IMR-90 (cell line): ENCODE results near the gene SPAG16. TPM values are rescaled to one million over a fixed set of nuclear protein-coding genes. Genes with fewer than 3 reads are reported as not detected.

Experiments used
- ATAC-seq: fragments of 200-7000 bp; cut with Tn5 transposase; 2 replicates; pipeline ENCODE4 v1.9.1; 2020; ENCODE audit warnings: low read depth, mild to moderate bottlenecking, moderate library complexity
- BruUV-seq: library from RNA; stranded (reverse); fragments of 400-500 nt; replicated peaks from 2 replicates; lab custom pipeline; 2021; lab: Mats Ljungman, UMichigan
- CTCF ChIA-PET: fragments of 300-600 bp; formaldehyde crosslinking; extraction: SDS; loops from one replicate; lab custom pipeline; 2021; ENCODE audit warnings: antibody characterized with exemption; lab: Yijun Ruan, JAX
- POLR2A ChIA-PET: fragments of 300-600 bp; sonication (Branson Sonifier 250); formaldehyde crosslinking; loops from one replicate; lab custom pipeline; 2022; ENCODE audit warnings: antibody characterized with exemption; ENCODE audit not compliant: unreplicated experiment; lab: Charles Lee
- DNase-seq: peaks from one replicate; pipeline ENCODE4 v3.0.0; 2013
- H2AFZ ChIP-seq: replicated peaks from 2 replicates; pipeline ENCODE3; 2013; ENCODE audit warnings: low read length, mild to moderate bottlenecking; ENCODE audit not compliant: poor library complexity
- H2AK5ac ChIP-seq: 2 replicates; pipeline ENCODE4 v1.6.1; 2013; ENCODE audit warnings: low read depth, low read length, inconsistent platforms
- H2AK9ac ChIP-seq: replicated peaks from 2 replicates; pipeline ENCODE3; 2013; ENCODE audit warnings: mild to moderate bottlenecking, low read depth, low read length, moderate library complexity; ENCODE audit not compliant: poor library complexity
- H2BK120ac ChIP-seq: 2 replicates; pipeline ENCODE4 v1.6.1; 2013; ENCODE audit warnings: low read depth, low read length, inconsistent platforms
- H2BK15ac ChIP-seq: 3 replicates; pipeline ENCODE4 v1.6.1; 2013; ENCODE audit warnings: low read depth, low read length, inconsistent platforms
- H2BK20ac ChIP-seq: 2 replicates; pipeline ENCODE4 v1.6.1; 2013; ENCODE audit warnings: low read depth, mild to moderate bottlenecking, inconsistent platforms, low read length, moderate library complexity
- H2BK5ac ChIP-seq: 2 replicates; pipeline ENCODE4 v1.6.1; 2013; ENCODE audit warnings: mild to moderate bottlenecking, low read depth, low read length, inconsistent platforms; ENCODE audit not compliant: poor library complexity, severe bottlenecking
- H3K14ac ChIP-seq: replicated peaks from 2 replicates; pipeline ENCODE4 v1.6.1; 2013; ENCODE audit warnings: low read depth, low read length, inconsistent platforms
- H3K18ac ChIP-seq: 2 replicates; pipeline ENCODE4 v1.6.1; 2013; ENCODE audit warnings: low read depth, low read length, control low read depth
- H3K23ac ChIP-seq: 2 replicates; pipeline ENCODE4 v1.6.1; 2013; ENCODE audit warnings: low read depth, low read length, inconsistent platforms
- H3K27ac ChIP-seq: 2 replicates; pipeline ENCODE4 v1.5.1; 2013; ENCODE audit warnings: mild to moderate bottlenecking, control low read depth, low read length; ENCODE audit not compliant: insufficient read depth
- H3K27me3 ChIP-seq: 2 replicates; pipeline ENCODE4 v1.6.1; 2013; ENCODE audit warnings: low read length; ENCODE audit not compliant: control insufficient read depth, insufficient read depth
- H3K36me3 ChIP-seq: 2 replicates; pipeline ENCODE4 v1.6.1; 2013; ENCODE audit warnings: low read length, mixed read lengths; ENCODE audit not compliant: control insufficient read depth, insufficient read depth
- H3K4ac ChIP-seq: 2 replicates; pipeline ENCODE4 v1.6.1; 2013; ENCODE audit warnings: low read depth, low read length, inconsistent platforms
- H3K4me1 ChIP-seq: 2 replicates; pipeline ENCODE4 v1.6.1; 2013; ENCODE audit warnings: low read length, mixed read lengths; ENCODE audit not compliant: control insufficient read depth, insufficient read depth
- H3K4me2 ChIP-seq: 2 replicates; pipeline ENCODE4 v1.6.1; 2013; ENCODE audit warnings: low read depth, mild to moderate bottlenecking, control low read depth, low read length, moderate library complexity
- H3K4me3 ChIP-seq: 2 replicates; pipeline ENCODE4 v1.5.1; 2013; ENCODE audit warnings: low read depth, mild to moderate bottlenecking, control low read depth, low read length, moderate library complexity; ENCODE audit not compliant: insufficient read depth
- H3K56ac ChIP-seq: 2 replicates; pipeline ENCODE4 v1.6.1; 2013; ENCODE audit warnings: low read length, inconsistent platforms; ENCODE audit not compliant: insufficient read depth; ENCODE audit errors: extremely low read depth
- H3K79me1 ChIP-seq, 2 experiments: 2 replicates each; pipeline ENCODE4 v1.6.1; 2013; ENCODE audit warnings: low read length in 2 of 2, inconsistent platforms in 1 of 2, low read depth in 1 of 2
- H3K9ac ChIP-seq: 2 replicates; pipeline ENCODE4 v1.6.1; 2013; ENCODE audit warnings: low read depth, low read length, control low read depth
- H3K9me1 ChIP-seq: 2 replicates; pipeline ENCODE4 v1.6.1; 2013; ENCODE audit warnings: low read length, inconsistent platforms; ENCODE audit not compliant: insufficient read depth
- H3K9me3 ChIP-seq: 2 replicates; pipeline ENCODE4 v1.6.1; 2013; ENCODE audit warnings: low read length; ENCODE audit not compliant: control insufficient read depth, insufficient read depth
- H4K20me1 ChIP-seq: 2 replicates; pipeline ENCODE4 v1.6.1; 2013; ENCODE audit warnings: low read length, inconsistent platforms; ENCODE audit not compliant: insufficient read depth
- H4K5ac ChIP-seq: 2 replicates; pipeline ENCODE4 v1.6.1; 2013; ENCODE audit warnings: mild to moderate bottlenecking, low read depth, low read length, control low read depth
- H4K8ac ChIP-seq, 2 experiments: 2 replicates each; pipeline ENCODE4 v1.6.1; 2013; ENCODE audit warnings: low read depth in 2 of 2, low read length in 2 of 2, control low read depth in 1 of 2, inconsistent platforms in 1 of 2
- H4K91ac ChIP-seq: 2 replicates; pipeline ENCODE4 v1.6.1; 2013; ENCODE audit warnings: low read depth, low read length, inconsistent platforms; ENCODE audit not compliant: insufficient read depth
- BHLHE40 ChIP-seq: fragments of 150-350 bp; IDR thresholded peaks from 2 replicates; pipeline ENCODE4 v1.6.1; 2016; ENCODE audit warnings: mild to moderate bottlenecking, low read depth, low read length
- CEBPB ChIP-seq: IDR thresholded peaks from 2 replicates; pipeline ENCODE4 v1.6.1; 2012; ENCODE audit warnings: low read depth, low read length, improper control_type of control experiment
- CHD1 ChIP-seq: IDR thresholded peaks from 2 replicates; pipeline ENCODE4 v1.6.1; 2012; ENCODE audit warnings: low read depth, low read length, improper control_type of control experiment
- ELK1 ChIP-seq: fragments of 150-350 bp; IDR thresholded peaks from 2 replicates; pipeline ENCODE4 v1.6.1; 2016; ENCODE audit warnings: low read depth, mild to moderate bottlenecking, low read length, moderate library complexity, borderline replicate concordance
- FOS ChIP-seq: fragments of 150-350 bp; IDR thresholded peaks from 2 replicates; pipeline ENCODE4 v1.6.1; 2016; ENCODE audit warnings: low read depth, low read length
- MAFK ChIP-seq: IDR thresholded peaks from 2 replicates; pipeline ENCODE4 v1.6.1; 2012; ENCODE audit warnings: low read depth, low read length, improper control_type of control experiment
- MAZ ChIP-seq: IDR thresholded peaks from 2 replicates; pipeline ENCODE4 v1.6.1; 2012; ENCODE audit warnings: low read depth, mild to moderate bottlenecking, low read length, improper control_type of control experiment, moderate library complexity, borderline replicate concordance
- MXI1 ChIP-seq: IDR thresholded peaks from 2 replicates; pipeline ENCODE4 v1.6.1; 2012; ENCODE audit warnings: low read depth, mild to moderate bottlenecking, low read length, moderate library complexity, borderline replicate concordance
- NFE2L2 ChIP-seq: fragments of 150-350 bp; IDR thresholded peaks from 2 replicates; pipeline ENCODE4 v1.6.1; 2016; ENCODE audit warnings: low read depth, mild to moderate bottlenecking, low read length
- POLR2A ChIP-seq: IDR thresholded peaks from 2 replicates; pipeline ENCODE4 v1.6.1; 2012; ENCODE audit warnings: mild to moderate bottlenecking, low read depth, low read length
- RAD21 ChIP-seq: IDR thresholded peaks from 2 replicates; pipeline ENCODE4 v1.6.1; 2012; ENCODE audit warnings: low read length, improper control_type of control experiment
- RCOR1 ChIP-seq: IDR thresholded peaks from 2 replicates; pipeline ENCODE4 v1.6.1; 2012; ENCODE audit warnings: mild to moderate bottlenecking, low read length, improper control_type of control experiment; ENCODE audit not compliant: insufficient replicate concordance
- RFX5 ChIP-seq: IDR thresholded peaks from 2 replicates; pipeline ENCODE4 v1.8.0; 2012; ENCODE audit warnings: low read depth, mild to moderate bottlenecking, low read length, moderate library complexity
- SMC3 ChIP-seq: fragments of 150-350 bp; IDR thresholded peaks from 2 replicates; pipeline ENCODE4 v1.6.1; 2016; ENCODE audit warnings: low read depth, mild to moderate bottlenecking, antibody characterized with exemption, low read length, moderate library complexity
- WGBS, 2 experiments: methylation state at CpG; one replicate each; pipeline versions ENCODE4 v1.1.5 to v1.1.7; 2013; ENCODE audit warnings: missing lambda C conversion rate in 2 of 2; ENCODE audit not compliant: insufficient read length in 1 of 2; ENCODE audit errors: extremely low coverage in 2 of 2; 5-methylcytosine and 5-hydroxymethylcytosine counted together
- dilution Hi-C: fragments of 300-500 bp; cut with HindIII; formaldehyde crosslinking; loops from one replicate; pipeline ENCODE4 v1.14.3; 2018; ENCODE audit warnings: low sequenced_read_pairs; ENCODE audit not compliant: unreplicated experiment
- in situ Hi-C: fragments of 300-500 bp; cut with MboI; formaldehyde crosslinking; loops from 3 replicates; pipeline ENCODE4 v1.14.3; 2019; ENCODE audit warnings: low sequenced_read_pairs, inconsistent platforms, mixed read lengths
- intact Hi-C: fragments of 100-400 bp; cut with micrococcal nuclease; formaldehyde crosslinking; loops from 2 replicates; pipeline ENCODE4 v1.10.0; 2022
- polyA plus RNA-seq, 3 experiments: library from polyadenylated mRNA; depleted of rRNA; stranded (reverse); fragments of >200 nt; gene quantifications; 2 replicates each; pipeline ENCODE4 v1.2.3, GENCODE V29; 2012; ENCODE audit warnings: low replicate concordance in 1 of 3
- total RNA-seq: library from RNA; depleted of rRNA; stranded (reverse); fragments of >200 nt; gene quantifications from 2 replicates; pipeline ENCODE4 v1.2.3, GENCODE V29; 2012
- TF ChIP-seq, protein P1 (sequence below): fragments of 150-350 bp; IDR thresholded peaks from 2 replicates; pipeline ENCODE4 v1.6.1; 2017; ENCODE audit warnings: mild to moderate bottlenecking, antibody characterized with exemption, low read length, low read depth
- TF ChIP-seq, protein P2 (sequence below): conservative IDR thresholded peaks from 2 replicates; pipeline ENCODE4 v1.5.1; 2012; ENCODE audit warnings: mild to moderate bottlenecking, low read depth, low read length, improper control_type of control experiment

The SPAG16 gene
- total and polyA plus RNA-seq, 2 of the 4 experiments (the other 2 are of a cell fraction): 7.3 to 13.5 TPM

- Histone ChIP-seq H3K9ac (no peak overlapping the region), H2BK5ac (no peak overlapping the region), H3K36me3 (no peaks in the 10 kb centered on the region), H3K4me1 (no peaks in the 10 kb centered on the region), H4K5ac (no peak overlapping the region), H2AK9ac (no peak overlapping the region), H4K8ac (no peak overlapping the region), H3K18ac (no peak overlapping the region), H2AK5ac (no peak overlapping the region), H2BK120ac (no peak overlapping the region), H2BK20ac (no peak overlapping the region), H3K4me2 (no peak overlapping the region), H3K14ac (no peak overlapping the region), H3K9me3 (no peaks in the 10 kb centered on the region), H2BK15ac (no peak overlapping the region), H3K4ac (no peak overlapping the region), H3K27me3 (no peaks in the 10 kb centered on the region), H4K20me1 (no peaks in the 10 kb centered on the region), H3K56ac (no peak overlapping the region), H3K27ac (no peak overlapping the region), H3K9me1 (no peaks in the 10 kb centered on the region), H4K91ac (no peak overlapping the region), H2AFZ (no peak overlapping the region), H3K79me1 (no peaks in the 10 kb centered on the region), H3K4me3 (no peak overlapping the region), H3K23ac (no peak overlapping the region)
- ChIA-PET POLR2A (no interaction called here), CTCF (no interaction called here)
- DNase-seq (no peak), ATAC-seq (no peak)
- BruUV-seq: no TSS peak
- intact Hi-C loops: no loop called here
- no peak for TF ChIP-seq MAZ
- TF ChIP-seq SMC3: no peak
- no peak for TF ChIP-seq CEBPB
- TF ChIP-seq, protein P1, sequence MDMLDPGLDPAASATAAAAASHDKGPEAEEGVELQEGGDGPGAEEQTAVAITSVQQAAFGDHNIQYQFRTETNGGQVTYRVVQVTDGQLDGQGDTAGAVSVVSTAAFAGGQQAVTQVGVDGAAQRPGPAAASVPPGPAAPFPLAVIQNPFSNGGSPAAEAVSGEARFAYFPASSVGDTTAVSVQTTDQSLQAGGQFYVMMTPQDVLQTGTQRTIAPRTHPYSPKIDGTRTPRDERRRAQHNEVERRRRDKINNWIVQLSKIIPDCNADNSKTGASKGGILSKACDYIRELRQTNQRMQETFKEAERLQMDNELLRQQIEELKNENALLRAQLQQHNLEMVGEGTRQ: no peak
- TF ChIP-seq BHLHE40: no peak
- no peak for TF ChIP-seq MXI1
- no peak for TF ChIP-seq FOS
- TF ChIP-seq RFX5: no peak
- no peak for TF ChIP-seq MAFK
- no peak for TF ChIP-seq POLR2A
- TF ChIP-seq RAD21: no peak
- TF ChIP-seq RCOR1: no peak
- no peak for TF ChIP-seq ELK1
- no peak for TF ChIP-seq CHD1
- TF ChIP-seq, protein P2, sequence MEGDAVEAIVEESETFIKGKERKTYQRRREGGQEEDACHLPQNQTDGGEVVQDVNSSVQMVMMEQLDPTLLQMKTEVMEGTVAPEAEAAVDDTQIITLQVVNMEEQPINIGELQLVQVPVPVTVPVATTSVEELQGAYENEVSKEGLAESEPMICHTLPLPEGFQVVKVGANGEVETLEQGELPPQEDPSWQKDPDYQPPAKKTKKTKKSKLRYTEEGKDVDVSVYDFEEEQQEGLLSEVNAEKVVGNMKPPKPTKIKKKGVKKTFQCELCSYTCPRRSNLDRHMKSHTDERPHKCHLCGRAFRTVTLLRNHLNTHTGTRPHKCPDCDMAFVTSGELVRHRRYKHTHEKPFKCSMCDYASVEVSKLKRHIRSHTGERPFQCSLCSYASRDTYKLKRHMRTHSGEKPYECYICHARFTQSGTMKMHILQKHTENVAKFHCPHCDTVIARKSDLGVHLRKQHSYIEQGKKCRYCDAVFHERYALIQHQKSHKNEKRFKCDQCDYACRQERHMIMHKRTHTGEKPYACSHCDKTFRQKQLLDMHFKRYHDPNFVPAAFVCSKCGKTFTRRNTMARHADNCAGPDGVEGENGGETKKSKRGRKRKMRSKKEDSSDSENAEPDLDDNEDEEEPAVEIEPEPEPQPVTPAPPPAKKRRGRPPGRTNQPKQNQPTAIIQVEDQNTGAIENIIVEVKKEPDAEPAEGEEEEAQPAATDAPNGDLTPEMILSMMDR: no peak
- no peak for TF ChIP-seq NFE2L2
- in situ Hi-C loops: no loop called here
- dilution Hi-C loops: no loop called here
- no CpG with 5 or more reads among the region's 2 CpGs for WGBS, 2 experiments
Observed at GRCh38 chr2:214451516-214452275, 1167.4 kb downstream of the SPAG16 start.
